SU-DHL-6 (cell line): ENCODE results near the gene DCTN1.

Experiments used
- H2AFZ ChIP-seq: fragments of 200-600 bp; sonication (generic); 2 replicates; pipeline ENCODE4 v1.6.1; 2014; ENCODE audit warnings: low read depth, mild to moderate bottlenecking, moderate library complexity, mixed read lengths, antibody characterized with exemption, low read length; ENCODE audit not compliant: severe bottlenecking
- H3F3A ChIP-seq: fragments of 200-600 bp; shearing (Covaris generic); 2 replicates; pipeline ENCODE4 v1.6.0; 2016; ENCODE audit warnings: antibody characterized with exemption, mild to moderate bottlenecking; ENCODE audit not compliant: insufficient read depth
- H3K27ac ChIP-seq: fragments of 200-600 bp; sonication (generic); 2 replicates; pipeline ENCODE4 v1.5.1; 2016; ENCODE audit warnings: low read depth, mild to moderate bottlenecking, low read length, moderate library complexity, mixed read lengths
- H3K27me3 ChIP-seq: fragments of 200-600 bp; sonication (generic), shearing (Covaris generic); 2 replicates; pipeline ENCODE4 v1.6.0; 2014; ENCODE audit warnings: mild to moderate bottlenecking, low read length
- H3K36me3 ChIP-seq: fragments of 200-600 bp; sonication (generic); 2 replicates; pipeline ENCODE4 v1.6.1; 2014; ENCODE audit warnings: mild to moderate bottlenecking, low read length, mixed read lengths
- H3K4me2 ChIP-seq: fragments of 300-600, 200-600 bp; shearing (Covaris generic), sonication (generic); 2 replicates; pipeline ENCODE4 v1.6.0; 2014; ENCODE audit warnings: low read length, low read depth, mild to moderate bottlenecking; ENCODE audit not compliant: poor library complexity, severe bottlenecking
- H3K4me3 ChIP-seq: fragments of 200-600 bp; sonication (generic); 2 replicates; pipeline ENCODE4 v1.5.1; 2014; ENCODE audit warnings: antibody characterized with exemption, low read length, mild to moderate bottlenecking, mixed read lengths; ENCODE audit not compliant: insufficient read depth, poor library complexity, severe bottlenecking
- H3K79me2 ChIP-seq: fragments of 200-600 bp; sonication (generic); 2 replicates; pipeline ENCODE4 v1.6.1; 2014; ENCODE audit warnings: mild to moderate bottlenecking, low read length, moderate library complexity; ENCODE audit not compliant: insufficient read depth
- H3K9ac ChIP-seq: fragments of 200-600 bp; sonication (generic); 2 replicates; pipeline ENCODE4 v1.7.0; 2014; ENCODE audit warnings: mild to moderate bottlenecking, low read length
- H3K9me2 ChIP-seq: fragments of 200-600 bp; sonication (generic); replicated peaks from 2 replicates; pipeline ENCODE4 v1.6.1; 2014; ENCODE audit warnings: low read length; ENCODE audit not compliant: insufficient read depth
- H3K9me3 ChIP-seq: fragments of 200-600 bp; sonication (generic); 2 replicates; pipeline ENCODE4 v1.6.1; 2014; ENCODE audit warnings: low read length, mixed read lengths; ENCODE audit not compliant: insufficient read depth
- H4K20me1 ChIP-seq: fragments of 200-600 bp; sonication (generic); 2 replicates; pipeline ENCODE4 v1.6.1; 2014; ENCODE audit warnings: low read depth, mild to moderate bottlenecking, antibody characterized with exemption, low read length, moderate library complexity, mixed read lengths
- EZH2phosphoT487 ChIP-seq: fragments of 200-600 bp; sonication (generic), shearing (Covaris generic); conservative IDR thresholded peaks from 2 replicates; pipeline ENCODE4 v1.6.1; 2018; ENCODE audit warnings: mild to moderate bottlenecking, antibody characterized with exemption, low read length, moderate library complexity, mixed read lengths
- TF ChIP-seq, protein P1 (sequence below): fragments of 200-600 bp; sonication (generic); IDR thresholded peaks from one replicate; pipeline ENCODE4 v1.5.1; 2017; ENCODE audit warnings: antibody characterized with exemption, mild to moderate bottlenecking, low read length, moderate library complexity; ENCODE audit not compliant: insufficient read depth, poor library complexity, severe bottlenecking

Gene DCTN1

DNA sequence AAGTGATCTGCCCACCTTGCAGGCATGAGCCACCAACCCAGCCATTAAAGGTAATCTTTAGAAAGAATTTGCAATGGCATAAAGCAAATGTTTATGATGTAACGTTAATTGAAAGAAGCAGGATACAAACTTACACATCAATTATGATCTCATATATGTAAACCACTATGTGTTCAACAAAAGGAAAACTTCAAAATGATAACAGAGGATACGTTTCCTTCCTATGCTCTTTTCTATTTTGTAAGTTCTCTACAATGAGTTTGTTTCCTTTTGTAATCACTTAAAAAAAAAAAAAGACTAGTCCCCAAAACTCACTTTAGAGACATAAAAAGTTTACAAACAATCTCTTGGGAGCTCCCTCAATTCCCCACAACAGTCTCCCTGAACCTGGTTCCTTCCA is 39.9 kb upstream of the DCTN1 start:
- no peak overlapping the region for H3K27ac ChIP-seq
- no peaks in the 10 kb centered on the region for H4K20me1 ChIP-seq
- no peaks in the 10 kb centered on the region for H3K36me3 ChIP-seq
- no peak overlapping the region for H2AFZ ChIP-seq
- no peak overlapping the region for H3K4me3 ChIP-seq
- no peaks in the 10 kb centered on the region for H3K79me2 ChIP-seq
- no peaks in the 10 kb centered on the region for H3K9me2 ChIP-seq
- no peak overlapping the region for H3K9ac ChIP-seq
- H3K9me3 ChIP-seq: no peaks in the 10 kb centered on the region
- H3K4me2 ChIP-seq: no peak overlapping the region
- no peaks in the 10 kb centered on the region; the same call in 1 of the 2 replicates for H3F3A ChIP-seq
- no peaks in the 10 kb centered on the region for H3K27me3 ChIP-seq
- TF ChIP-seq, protein P1, sequence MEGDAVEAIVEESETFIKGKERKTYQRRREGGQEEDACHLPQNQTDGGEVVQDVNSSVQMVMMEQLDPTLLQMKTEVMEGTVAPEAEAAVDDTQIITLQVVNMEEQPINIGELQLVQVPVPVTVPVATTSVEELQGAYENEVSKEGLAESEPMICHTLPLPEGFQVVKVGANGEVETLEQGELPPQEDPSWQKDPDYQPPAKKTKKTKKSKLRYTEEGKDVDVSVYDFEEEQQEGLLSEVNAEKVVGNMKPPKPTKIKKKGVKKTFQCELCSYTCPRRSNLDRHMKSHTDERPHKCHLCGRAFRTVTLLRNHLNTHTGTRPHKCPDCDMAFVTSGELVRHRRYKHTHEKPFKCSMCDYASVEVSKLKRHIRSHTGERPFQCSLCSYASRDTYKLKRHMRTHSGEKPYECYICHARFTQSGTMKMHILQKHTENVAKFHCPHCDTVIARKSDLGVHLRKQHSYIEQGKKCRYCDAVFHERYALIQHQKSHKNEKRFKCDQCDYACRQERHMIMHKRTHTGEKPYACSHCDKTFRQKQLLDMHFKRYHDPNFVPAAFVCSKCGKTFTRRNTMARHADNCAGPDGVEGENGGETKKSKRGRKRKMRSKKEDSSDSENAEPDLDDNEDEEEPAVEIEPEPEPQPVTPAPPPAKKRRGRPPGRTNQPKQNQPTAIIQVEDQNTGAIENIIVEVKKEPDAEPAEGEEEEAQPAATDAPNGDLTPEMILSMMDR: no peak
- TF ChIP-seq EZH2phosphoT487: no peak

DNA sequence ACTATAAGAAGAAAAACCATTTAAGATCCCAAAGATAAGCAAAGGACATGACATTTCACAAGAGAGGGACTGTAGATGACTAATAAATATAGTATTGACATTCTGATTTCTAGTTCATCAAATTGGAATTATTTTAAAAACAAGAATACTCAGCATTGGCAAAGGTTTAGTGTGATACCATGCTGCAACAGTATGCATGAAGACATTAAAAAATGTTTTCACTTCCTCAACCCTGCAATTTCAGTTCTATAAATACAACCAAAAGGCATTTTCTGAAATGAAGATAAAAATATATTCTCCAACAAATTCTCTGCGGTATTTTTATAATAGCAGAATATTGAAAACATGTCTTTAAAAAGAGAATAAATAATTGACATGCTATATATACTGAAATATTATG is 39.2 kb upstream of the DCTN1 start:
- TF ChIP-seq, protein P1: no peak
- no peak for TF ChIP-seq EZH2phosphoT487

DNA sequence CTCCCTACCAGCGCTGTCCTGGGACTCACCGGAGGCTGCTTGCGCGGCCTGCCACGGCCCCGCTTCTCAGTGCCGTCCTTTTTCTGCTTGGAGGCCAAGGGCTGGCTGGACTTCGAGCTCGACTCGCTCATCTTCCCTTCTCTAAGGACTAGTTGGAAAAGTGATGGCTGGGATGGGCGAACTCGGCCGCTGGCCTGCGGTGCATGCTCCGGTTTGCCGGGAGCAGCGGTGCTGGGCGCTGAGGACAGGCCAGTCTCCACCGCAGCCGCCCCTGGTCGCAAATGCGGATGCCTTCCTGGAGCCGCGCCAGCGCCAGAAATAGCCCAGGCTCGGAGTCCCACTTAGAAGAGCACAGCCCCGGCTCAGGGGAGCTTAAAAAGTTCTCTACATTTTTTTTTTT is 38.2 kb upstream of the DCTN1 start:
- H3K27me3 ChIP-seq: no peaks in the 10 kb centered on the region
- no peak overlapping the region for H2AFZ ChIP-seq
- H3K27ac ChIP-seq: no peak overlapping the region
- H4K20me1 ChIP-seq: no peaks in the 10 kb centered on the region
- no peak overlapping the region for H3K4me3 ChIP-seq
- no peaks in the 10 kb centered on the region for H3K9me3 ChIP-seq
- H3K9ac ChIP-seq: no peak overlapping the region
- no peaks in the 10 kb centered on the region for H3K79me2 ChIP-seq
- TF ChIP-seq, protein P1: no peak
- TF ChIP-seq EZH2phosphoT487: no peak
- H3K4me2 ChIP-seq: no peak overlapping the region
- no peaks in the 10 kb centered on the region for H3K9me2 ChIP-seq
- no peaks in the 10 kb centered on the region; the same call in 1 of the 2 replicates for H3F3A ChIP-seq
- no peaks in the 10 kb centered on the region for H3K36me3 ChIP-seq

More for the DNA sequence above, 39.2 kb upstream of the DCTN1 start:
- Histone ChIP-seq H3K36me3 (no peaks in the 10 kb centered on the region), H3K27me3 (no peaks in the 10 kb centered on the region), H3K9ac (no peak overlapping the region), H3K4me3 (no peak overlapping the region), H3K27ac (no peak overlapping the region), H4K20me1 (no peaks in the 10 kb centered on the region), H3K9me2 (no peaks in the 10 kb centered on the region), H3K79me2 (no peaks in the 10 kb centered on the region), H2AFZ (no peak overlapping the region), H3K9me3 (no peaks in the 10 kb centered on the region), H3F3A (no peaks in the 10 kb centered on the region; the same call in 1 of the 2 replicates), H3K4me2 (no peak overlapping the region)
